Endothelial cell of umbilical vein (primary cell): Measurements from ENCODE around the gene CIAO3. TPM values are rescaled to one million over a fixed set of nuclear protein-coding genes. Genes with fewer than 3 reads are reported as not detected.
A peak's percentile ranks its signal among the peaks of the same experiment; 100 is the strongest.

ENCODE experiments used
- BruUV-seq: library from RNA; stranded (reverse); fragments of 400-500 nt; replicated peaks from 2 replicates; lab custom pipeline; 2021; lab: Mats Ljungman, UMichigan
- CTCF ChIA-PET: fragments of 300-600, 350-600 bp; sonication (Branson Sonifier 250); formaldehyde crosslinking; loops from one replicate; lab custom pipeline; 2021; ENCODE audit warnings: antibody characterized with exemption, inconsistent platforms; lab: Charles Lee
- POLR2A ChIA-PET: fragments of 300-600, 350-600 bp; sonication (Branson Sonifier 250); formaldehyde crosslinking; loops from one replicate; lab custom pipeline; 2021; ENCODE audit warnings: antibody characterized with exemption, inconsistent platforms; lab: Charles Lee
- DNase-seq: peaks from one replicate; pipeline ENCODE4 v3.0.0-alpha.2; 2011; ENCODE audit warnings: low read depth, low spot score
- FAIRE-seq: peaks from 2 replicates; lab custom pipeline; 2011; peaks lifted over from hg19 to GRCh38; lab: Jason Lieb, UNC
- H2AFZ ChIP-seq: 2 replicates; pipeline ENCODE4 v1.6.0; 2012; ENCODE audit warnings: low read depth, low read length, control low read depth, inconsistent platforms
- H3K27ac ChIP-seq: 2 replicates; pipeline ENCODE4 v1.5.1; 2011; ENCODE audit warnings: low read depth, mild to moderate bottlenecking, control low read depth, low read length, moderate library complexity; ENCODE audit not compliant: insufficient read depth
- H3K27me3 ChIP-seq, 2 experiments: 2 replicates each; pipeline versions ENCODE4 v1.6.0 to v1.6.1; 2011; ENCODE audit warnings: low read length in 2 of 2, mixed read lengths in 1 of 2; ENCODE audit not compliant: control insufficient read depth in 2 of 2, insufficient read depth in 2 of 2
- H3K36me3 ChIP-seq, 2 experiments: 2 replicates in 1 of 2; 3 replicates in 1 of 2; pipeline ENCODE4 v1.5.1; 2011; ENCODE audit warnings: low read length in 2 of 2, mild to moderate bottlenecking in 1 of 2, moderate library complexity in 1 of 2; ENCODE audit not compliant: control insufficient read depth in 2 of 2, insufficient read depth in 2 of 2; ENCODE audit errors: extremely low read depth in 1 of 2
- H3K4me1 ChIP-seq: 3 replicates; pipeline ENCODE4 v1.5.1; 2011; ENCODE audit warnings: mild to moderate bottlenecking, low read length; ENCODE audit not compliant: control insufficient read depth, insufficient read depth; ENCODE audit errors: extremely low read depth
- H3K4me2 ChIP-seq: 2 replicates; pipeline ENCODE4 v1.6.1; 2011; ENCODE audit warnings: low read length, control low read depth, mixed read lengths; ENCODE audit not compliant: insufficient read depth
- H3K4me3 ChIP-seq, 3 experiments: fragments of 200-600 bp in 1 of 3; sonication (generic), shearing (Covaris generic) in 1 of 3; replicated peaks in 1 of 3; 2 replicates each; pipeline ENCODE4 v1.5.1; 2011 to 2016; ENCODE audit warnings: control low read depth in 3 of 3, low read length in 3 of 3, mild to moderate bottlenecking in 2 of 3, inconsistent platforms in 1 of 3, low read depth in 1 of 3, moderate library complexity in 1 of 3; ENCODE audit not compliant: insufficient read depth in 1 of 3
- H3K79me2 ChIP-seq: 2 replicates; pipeline ENCODE4 v1.6.0; 2012; ENCODE audit warnings: low read length, inconsistent platforms; ENCODE audit not compliant: control insufficient read depth, insufficient read depth
- H3K9ac ChIP-seq: replicated peaks from 2 replicates; pipeline ENCODE3; 2011; ENCODE audit warnings: low read length, control low read depth; ENCODE audit not compliant: insufficient read depth; ENCODE audit errors: extremely low read depth
- H3K9me1 ChIP-seq: replicated peaks from 3 replicates; pipeline ENCODE4 v1.6.0; 2011; ENCODE audit warnings: mild to moderate bottlenecking, low read length; ENCODE audit not compliant: control insufficient read depth, insufficient read depth; ENCODE audit errors: extremely low read depth
- H3K9me3 ChIP-seq: replicated peaks from 2 replicates; pipeline ENCODE4 v1.5.1; 2012; ENCODE audit warnings: low read length, inconsistent platforms; ENCODE audit not compliant: control insufficient read depth, insufficient read depth
- H4K20me1 ChIP-seq: replicated peaks from 2 replicates; pipeline ENCODE3; 2011; ENCODE audit warnings: mild to moderate bottlenecking, low read length; ENCODE audit not compliant: control insufficient read depth, insufficient read depth; ENCODE audit errors: extremely low read depth
- EZH2 ChIP-seq: IDR thresholded peaks from 2 replicates; pipeline ENCODE4 v1.6.1; 2012; ENCODE audit warnings: borderline replicate concordance, low read depth, mild to moderate bottlenecking, moderate library complexity, low read length, inconsistent platforms; ENCODE audit not compliant: severe bottlenecking
- FOS ChIP-seq: IDR thresholded peaks from 2 replicates; pipeline ENCODE4 v1.6.1; 2011; ENCODE audit warnings: mild to moderate bottlenecking, low read length, moderate library complexity, borderline replicate concordance; ENCODE audit not compliant: insufficient read depth
- GATA2 ChIP-seq: IDR thresholded peaks from 2 replicates; pipeline ENCODE4 v1.7.0; 2011; ENCODE audit warnings: low read depth, mild to moderate bottlenecking, moderate library complexity, mixed read lengths, low read length; ENCODE audit not compliant: insufficient read length, insufficient read depth
- JUN ChIP-seq: IDR thresholded peaks from 2 replicates; pipeline ENCODE4 v1.6.1; 2011; ENCODE audit warnings: borderline replicate concordance, low read depth; ENCODE audit not compliant: insufficient read length, insufficient read depth
- MAX ChIP-seq: IDR thresholded peaks from 2 replicates; pipeline ENCODE4 v1.6.1; 2011; ENCODE audit not compliant: insufficient read depth, insufficient read length
- MYC ChIP-seq: IDR thresholded peaks from one replicate; pipeline ENCODE4 v1.6.1; 2011; ENCODE audit warnings: mild to moderate bottlenecking, low read depth, low read length
- POLR2A ChIP-seq: IDR thresholded peaks from 2 replicates; pipeline ENCODE4 v1.6.1; 2012; ENCODE audit warnings: low read depth, mild to moderate bottlenecking, control low read depth, low read length
- POLR2AphosphoS5 ChIP-seq: IDR thresholded peaks from 2 replicates; pipeline ENCODE4 v1.6.1; 2012; ENCODE audit warnings: low read depth, mild to moderate bottlenecking, control low read depth, low read length, moderate library complexity; ENCODE audit not compliant: insufficient read depth
- dilution Hi-C: fragments of 300-500 bp; cut with MboI; formaldehyde crosslinking; loops from one replicate; pipeline ENCODE4 v1.15.0; 2019; ENCODE audit warnings: low sequenced_read_pairs; ENCODE audit not compliant: extremely low pct_ligation_motif_present
- intact Hi-C: fragments of 100-400 bp; cut with micrococcal nuclease; formaldehyde crosslinking; loops from one replicate; pipeline ENCODE4 v1.10.0; 2022
- polyA plus RNA-seq, 4 experiments: library from polyadenylated mRNA; depleted of rRNA in 3 of 4; stranded (reverse) in 3 of 4; unstranded in 1 of 4; fragments of >200 nt; gene quantifications; 2 replicates each; pipeline versions ENCODE4 v1.2.1 to v1.2.3, GENCODE V29; 2011 to 2012; ENCODE audit warnings: missing spikeins in 1 of 4
- total RNA-seq: library from RNA; stranded (reverse); gene quantifications from 2 replicates; pipeline ENCODE4 v1.2.3, GENCODE V29; 2021
- TF ChIP-seq, protein P1 (sequence below), 2 donors: IDR thresholded peaks; 1 replicate in 1 of 2; 2 replicates in 1 of 2; pipeline ENCODE4 v1.5.1; 2011; ENCODE audit warnings: low read length in 2 of 2, mild to moderate bottlenecking in 2 of 2, moderate library complexity in 2 of 2, control low read depth in 1 of 2, inconsistent platforms in 1 of 2, low read depth in 1 of 2; ENCODE audit not compliant: insufficient read depth in 1 of 2; ENCODE audit errors: extremely low read depth in 1 of 2

CIAO3 gene
- total and polyA plus RNA-seq, 2 donors (not counting 3 experiments of a cell fraction or from before 2014, with no cell fraction given) = 23.1 to 33.8 TPM

- BruUV-seq = no TSS peak
- CTCF ChIA-PET = interaction anchor here (0.8 to 1.5 kb wide), 4 partner anchors 14 to 49 kb away, joined by 3 to 7 read pairs (median 6); partner anchors contain the start of genes CCDC78, CHTF18, METRN and RPUSD1
Measured at GRCh38 chr16:739560-740458, 988 bp downstream of the CIAO3 start.

More at GRCh38 chr16:739560-740458, 988 bp downstream of the CIAO3 start:
- H3K9ac ChIP-seq = peak overlapping the region; percentile 76
- H3K9me3 ChIP-seq = no peaks in the 10 kb centered on the region
- POLR2A ChIA-PET = no interaction called here
- no peak overlapping the region for H3K27ac ChIP-seq
- dilution Hi-C loops = no loop called here
- H3K79me2 ChIP-seq = peaks cover 6% of the 10 kb centered on the region
- no peak for DNase-seq
- no peaks in the 10 kb centered on the region for H4K20me1 ChIP-seq
- no peak for TF ChIP-seq GATA2
- TF ChIP-seq, protein P1, sequence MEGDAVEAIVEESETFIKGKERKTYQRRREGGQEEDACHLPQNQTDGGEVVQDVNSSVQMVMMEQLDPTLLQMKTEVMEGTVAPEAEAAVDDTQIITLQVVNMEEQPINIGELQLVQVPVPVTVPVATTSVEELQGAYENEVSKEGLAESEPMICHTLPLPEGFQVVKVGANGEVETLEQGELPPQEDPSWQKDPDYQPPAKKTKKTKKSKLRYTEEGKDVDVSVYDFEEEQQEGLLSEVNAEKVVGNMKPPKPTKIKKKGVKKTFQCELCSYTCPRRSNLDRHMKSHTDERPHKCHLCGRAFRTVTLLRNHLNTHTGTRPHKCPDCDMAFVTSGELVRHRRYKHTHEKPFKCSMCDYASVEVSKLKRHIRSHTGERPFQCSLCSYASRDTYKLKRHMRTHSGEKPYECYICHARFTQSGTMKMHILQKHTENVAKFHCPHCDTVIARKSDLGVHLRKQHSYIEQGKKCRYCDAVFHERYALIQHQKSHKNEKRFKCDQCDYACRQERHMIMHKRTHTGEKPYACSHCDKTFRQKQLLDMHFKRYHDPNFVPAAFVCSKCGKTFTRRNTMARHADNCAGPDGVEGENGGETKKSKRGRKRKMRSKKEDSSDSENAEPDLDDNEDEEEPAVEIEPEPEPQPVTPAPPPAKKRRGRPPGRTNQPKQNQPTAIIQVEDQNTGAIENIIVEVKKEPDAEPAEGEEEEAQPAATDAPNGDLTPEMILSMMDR (IDR thresholded peaks at IDR 0.05; ENCODE audit: extremely low read depth in 1 of 2, insufficient read depth in 1 of 2, low read depth in 1 of 2, low read length in 2 of 2) = no peak
- TF ChIP-seq MYC = no peak
- no peak for TF ChIP-seq POLR2A
- TF ChIP-seq EZH2 = no peak
- no peak for TF ChIP-seq JUN
- TF ChIP-seq FOS = no peak
- no peak for TF ChIP-seq POLR2AphosphoS5
- no peak for TF ChIP-seq MAX
- intact Hi-C loops = loop anchor here (5.0 kb wide), 1 partner anchor 47 kb away; the partner anchor contains the start of genes CHTF18 and RPUSD1
- H3K27me3 ChIP-seq = no peaks in the 10 kb centered on the region
- H3K9me1 ChIP-seq = no peaks in the 10 kb centered on the region
- H3K4me3 ChIP-seq = peak overlapping the region; percentile 48 to 82 (median 70)
- peaks cover 10% of the 10 kb centered on the region for H3K4me1 ChIP-seq
- H2AFZ ChIP-seq = peak overlapping the region; percentile 78
- peak overlapping the region; percentile 61 for H3K4me2 ChIP-seq
- H3K36me3 ChIP-seq = peaks cover 3 to 23% of the 10 kb centered on the region in 2 experiments
- FAIRE-seq = no peak
